MCF 10A (cell line): ENCODE data around the gene UBAP1L. TPM values are rescaled to one million over a fixed set of nuclear protein-coding genes. Genes with fewer than 3 reads are reported as not detected.

ENCODE experiments used
- BruUV-seq: library from RNA; stranded (reverse); fragments of 400-500 nt; replicated peaks from 2 replicates; lab custom pipeline; 2021; lab: Mats Ljungman, UMichigan
- CTCF ChIA-PET: fragments of 300-600 bp; sonication (Branson Sonifier 250); formaldehyde crosslinking; extraction: SDS; loops from one replicate; lab custom pipeline; 2021; ENCODE audit warnings: antibody characterized with exemption, inconsistent platforms; lab: Yijun Ruan, JAX
- POLR2A ChIA-PET: fragments of 300-600, 350-650 bp; sonication (Branson Sonifier 250); formaldehyde crosslinking; extraction: SDS; loops from one replicate; lab custom pipeline; 2020; ENCODE audit warnings: antibody characterized with exemption, inconsistent platforms; lab: Yijun Ruan, JAX
- DNase-seq: peaks from one replicate; pipeline ENCODE4 v3.0.0-alpha.2; 2018; ENCODE audit not compliant: unreplicated experiment
- H3K27ac Mint-ChIP-seq: one replicate; pipeline ENCODE4 v1.8.0; 2022; ENCODE audit warnings: mild to moderate bottlenecking, low read depth, mixed read lengths; ENCODE audit not compliant: unreplicated experiment
- H3K27me3 Mint-ChIP-seq: one replicate; pipeline ENCODE4 v1.8.0; 2022; ENCODE audit warnings: mixed read lengths; ENCODE audit not compliant: insufficient read depth, unreplicated experiment
- H3K36me3 Mint-ChIP-seq: one replicate; pipeline ENCODE4 v1.8.0; 2022; ENCODE audit warnings: mild to moderate bottlenecking, moderate library complexity, mixed read lengths; ENCODE audit not compliant: insufficient read depth, unreplicated experiment
- H3K4me1 Mint-ChIP-seq: one replicate; pipeline ENCODE4 v1.8.0; 2022; ENCODE audit warnings: mixed read lengths; ENCODE audit not compliant: insufficient read depth, unreplicated experiment
- H3K4me3 Mint-ChIP-seq: one replicate; pipeline ENCODE4 v1.8.0; 2022; ENCODE audit warnings: mild to moderate bottlenecking, moderate library complexity, mixed read lengths; ENCODE audit not compliant: unreplicated experiment
- H3K9me3 Mint-ChIP-seq: one replicate; pipeline ENCODE4 v1.8.0; 2022; ENCODE audit warnings: mixed read lengths; ENCODE audit not compliant: unreplicated experiment
- CTCF ChIP-seq: fragments of 200-600 bp; IDR thresholded peaks from one replicate; pipeline ENCODE4 v1.8.0; 2022; ENCODE audit warnings: antibody characterized with exemption, mild to moderate bottlenecking; ENCODE audit not compliant: unreplicated experiment
- intact Hi-C: fragments of 100-400 bp; cut with micrococcal nuclease; formaldehyde crosslinking; loops from 2 replicates; pipeline ENCODE4 v1.14.1; 2022
- total RNA-seq: library from RNA; stranded (reverse); gene quantifications from 2 replicates; pipeline ENCODE4 v1.2.3, GENCODE V29; 2022

UBAP1L gene
- total RNA-seq, 1 experiment from 2014 or later, result 3.0 TPM

- no peak for DNase-seq
- Mint-ChIP-seq H3K27ac (no peak overlapping the region), H3K4me3 (no peak overlapping the region), H3K9me3 (no peaks in the 10 kb centered on the region), H3K36me3 (no peaks in the 10 kb centered on the region), H3K4me1 (peaks cover 7% of the 10 kb centered on the region), H3K27me3 (peaks cover 38% of the 10 kb centered on the region)
- intact Hi-C loops, result no loop called here
- TF ChIP-seq CTCF, result no peak
- CTCF ChIA-PET, result interaction anchor here (0.6 to 4.0 kb wide), 8 partner anchors 16 to 396 kb away, joined by 3 to 22 read pairs (median 3); partner anchors contain the start of gene RASL12
- BruUV-seq, result no TSS peak
- POLR2A ChIA-PET, result no interaction called here
Observed at GRCh38 chr15:65085207-65085753, 29.7 kb downstream of the UBAP1L start.

- POLR2A ChIA-PET, result interaction anchor here (0.9 kb wide), 1 partner anchor 14 kb away, joined by 3 read pairs; no protein-coding TSS in a partner anchor
- H3K27ac Mint-ChIP-seq, result no peak overlapping the region
- peaks cover 7% of the 10 kb centered on the region for H3K4me1 Mint-ChIP-seq
Observed at GRCh38 chr15:65084500-65085206, 30.3 kb downstream of the UBAP1L start.

GRCh38 chr15:65083262-65083701 is 31.7 kb downstream of the UBAP1L start:
- no peak overlapping the region for H3K4me3 Mint-ChIP-seq

More at GRCh38 chr15:65084500-65085206, 30.3 kb downstream of the UBAP1L start:
- no peaks in the 10 kb centered on the region for H3K36me3 Mint-ChIP-seq
- TF ChIP-seq CTCF, result no peak
- BruUV-seq, result no TSS peak
- intact Hi-C loops, result no loop called here
- peaks cover 38% of the 10 kb centered on the region for H3K27me3 Mint-ChIP-seq
- H3K9me3 Mint-ChIP-seq, result no peaks in the 10 kb centered on the region
- CTCF ChIA-PET, result interaction anchor here (0.5 to 4.0 kb wide), 10 partner anchors 16 to 397 kb away, joined by 3 to 22 read pairs (median 3); partner anchors contain the start of gene RASL12
- H3K4me3 Mint-ChIP-seq, result no peak overlapping the region
- no peak for DNase-seq

More at GRCh38 chr15:65083262-65083701, 31.7 kb downstream of the UBAP1L start:
- Mint-ChIP-seq H3K9me3 (no peaks in the 10 kb centered on the region), H3K4me1 (peaks cover 7% of the 10 kb centered on the region), H3K27me3 (peaks cover 38% of the 10 kb centered on the region), H3K27ac (no peak overlapping the region), H3K36me3 (no peaks in the 10 kb centered on the region)
- no peak for DNase-seq
- TF ChIP-seq CTCF, result no peak
- POLR2A ChIA-PET, result interaction anchor here (0.7 kb wide), 3 partner anchors 9 to 382 kb away, joined by 3 to 4 read pairs (median 3); no protein-coding TSS in a partner anchor
- intact Hi-C loops, result loop anchor here (1.0 kb wide), 2 partner anchors 29 to 50 kb away; no protein-coding TSS in a partner anchor
- CTCF ChIA-PET, result interaction anchor here (1.2 to 1.3 kb wide), 2 partner anchors 14 to 28 kb away, joined by 4 to 5 read pairs; no protein-coding TSS in a partner anchor
- no TSS peak for BruUV-seq
